Measurements from ENCODE around the gene ATG7. TPM values are rescaled to one million over a fixed set of nuclear protein-coding genes. Genes with fewer than 3 reads are reported as not detected.

ATG7 gene
- total RNA-seq, 1 experiment from 2014 or later = 36.0 TPM

GRCh38 chr3:11258958-11259357 is 13.2 kb upstream of the ATG7 start:
- in situ Hi-C loops (cut with HindIII; ENCODE audit: low pct_unique_long_range_greater_than_20kb, low sequenced_read_pairs) = no loop called here
- no peak overlapping the region for H3K4me3 ChIP-seq (ENCODE audit: low read depth in 2 of 2, low read length in 2 of 2)
- no TSS peak for BruUV-seq (replicated peaks)
- POLR2A ChIA-PET = no interaction called here
- CTCF ChIA-PET = no interaction called here
- DNase-seq (ENCODE audit: low read depth, low spot score) (no peak), ATAC-seq (no peak)
- H3K4me1 ChIP-seq (ENCODE audit: control insufficient read depth, insufficient read depth, low read length) = no peaks in the 10 kb centered on the region
- no peaks in the 10 kb centered on the region for H3K9me3 ChIP-seq (ENCODE audit: control insufficient read depth, insufficient read depth, low read depth, low read length)
- no peaks in the 10 kb centered on the region for H3K36me3 ChIP-seq (ENCODE audit: control insufficient read depth, insufficient read depth, low read length)
- intact Hi-C loops (cut with micrococcal nuclease; ENCODE audit: unreplicated experiment) = no loop called here
- H3K27ac ChIP-seq (ENCODE audit: low read length) = no peak overlapping the region
- no peaks in the 10 kb centered on the region for H3K27me3 ChIP-seq (ENCODE audit: control insufficient read depth, insufficient read depth, low read length)
- TF ChIP-seq POLR2AphosphoS5 (IDR thresholded peaks at IDR 0.05; ENCODE audit: low read depth, low read length) (no peak), REST (IDR thresholded peaks at IDR 0.05; ENCODE audit: insufficient read depth in 1 of 2, low read depth in 2 of 2, low read length in 1 of 2) (no peak), CTCF (IDR thresholded peaks at IDR 0.05) (no peak), TCF7L2 (IDR thresholded peaks at IDR 0.05; ENCODE audit: low read depth, low read length) (no peak), SIN3A (IDR thresholded peaks at IDR 0.05; ENCODE audit: borderline replicate concordance, insufficient read depth, low read depth, low read length) (no peak)

- in situ Hi-C loops (cut with HindIII; ENCODE audit: low pct_unique_long_range_greater_than_20kb, low sequenced_read_pairs) (no loop called here), intact Hi-C loops (cut with micrococcal nuclease; ENCODE audit: unreplicated experiment) (no loop called here)
- ATAC-seq (no peak), DNase-seq (ENCODE audit: low read depth, low spot score) (no peak)
- BruUV-seq (replicated peaks) = no TSS peak
- ChIA-PET POLR2A (no interaction called here), CTCF (no interaction called here)
- no peaks in the 10 kb centered on the region for H3K4me1 ChIP-seq (ENCODE audit: control insufficient read depth, insufficient read depth, low read length)
- no peak overlapping the region for H3K27ac ChIP-seq (ENCODE audit: low read length)
- no peaks in the 10 kb centered on the region for H3K9me3 ChIP-seq (ENCODE audit: control insufficient read depth, insufficient read depth, low read depth, low read length)
- no peaks in the 10 kb centered on the region for H3K36me3 ChIP-seq (ENCODE audit: control insufficient read depth, insufficient read depth, low read length)
- H3K4me3 ChIP-seq (ENCODE audit: low read depth in 2 of 2, low read length in 2 of 2) = no peak overlapping the region
- H3K27me3 ChIP-seq (ENCODE audit: control insufficient read depth, insufficient read depth, low read length) = no peaks in the 10 kb centered on the region
- TF ChIP-seq CTCF (IDR thresholded peaks at IDR 0.05) = 0 out of 2 replicates have a peak, but pooled peaks have one; percentile 9
- TF ChIP-seq TCF7L2 (IDR thresholded peaks at IDR 0.05; ENCODE audit: low read depth, low read length) = no peak
These were observed 11.7 kb upstream of the ATG7 start for GRCh38 chr3:11260460-11260859.

GRCh38 chr3:11269007-11269406 is 3.2 kb upstream of the ATG7 start:
- H3K36me3 ChIP-seq (ENCODE audit: control insufficient read depth, insufficient read depth, low read length) = peaks cover 7% of the 10 kb centered on the region; the same call in 1 of the 2 replicates
- BruUV-seq (replicated peaks) = no TSS peak
- ChIA-PET CTCF (no interaction called here), POLR2A (no interaction called here)
- H3K4me3 ChIP-seq (ENCODE audit: low read depth in 2 of 2, low read length in 2 of 2) = no peak overlapping the region
- intact Hi-C loops (cut with micrococcal nuclease; ENCODE audit: unreplicated experiment) = no loop called here
- no peak overlapping the region for H3K27ac ChIP-seq (ENCODE audit: low read length)
- no peak for ATAC-seq
- no peaks in the 10 kb centered on the region for H3K9me3 ChIP-seq (ENCODE audit: control insufficient read depth, insufficient read depth, low read depth, low read length)
- TF ChIP-seq CTCF (IDR thresholded peaks at IDR 0.05) (no peak), TCF7L2 (IDR thresholded peaks at IDR 0.05; ENCODE audit: low read depth, low read length) (no peak), SIN3A (IDR thresholded peaks at IDR 0.05; ENCODE audit: borderline replicate concordance, insufficient read depth, low read depth, low read length) (no peak), REST (IDR thresholded peaks at IDR 0.05; ENCODE audit: insufficient read depth in 1 of 2, low read depth in 2 of 2, low read length in 1 of 2) (no peak), POLR2AphosphoS5 (IDR thresholded peaks at IDR 0.05; ENCODE audit: low read depth, low read length) (no peak)
- H3K27me3 ChIP-seq (ENCODE audit: control insufficient read depth, insufficient read depth, low read length) = no peaks in the 10 kb centered on the region
- H3K4me1 ChIP-seq (ENCODE audit: control insufficient read depth, insufficient read depth, low read length) = peaks cover 9% of the 10 kb centered on the region
- DNase-seq (ENCODE audit: low read depth, low spot score) = no peak
- in situ Hi-C loops (cut with HindIII; ENCODE audit: low pct_unique_long_range_greater_than_20kb, low sequenced_read_pairs) = no loop called here
